Left kidney (tissue), 2 donors: ENCODE results near the gene E2F6. TPM values are rescaled to one million over a fixed set of nuclear protein-coding genes. Genes with fewer than 3 reads are reported as not detected.
"Not testable (repeated sequence)": the region's sequence is repeated elsewhere in the genome, so short reads cannot be mapped to it uniquely, and the experiment has no call there.

ENCODE experiments used
- DNase-seq: peaks from one replicate; pipeline ENCODE4 v3.0.0-alpha.2; 2013
- polyA plus RNA-seq: library from polyadenylated mRNA; unstranded; fragments of 120-200 nt; gene quantifications from one replicate; pipeline ENCODE4 v1.2.1, GENCODE V29; 2013; ENCODE audit not compliant: insufficient read length

E2F6 gene
- polyA plus RNA-seq, 1 donor: 24.4 TPM

DNA sequence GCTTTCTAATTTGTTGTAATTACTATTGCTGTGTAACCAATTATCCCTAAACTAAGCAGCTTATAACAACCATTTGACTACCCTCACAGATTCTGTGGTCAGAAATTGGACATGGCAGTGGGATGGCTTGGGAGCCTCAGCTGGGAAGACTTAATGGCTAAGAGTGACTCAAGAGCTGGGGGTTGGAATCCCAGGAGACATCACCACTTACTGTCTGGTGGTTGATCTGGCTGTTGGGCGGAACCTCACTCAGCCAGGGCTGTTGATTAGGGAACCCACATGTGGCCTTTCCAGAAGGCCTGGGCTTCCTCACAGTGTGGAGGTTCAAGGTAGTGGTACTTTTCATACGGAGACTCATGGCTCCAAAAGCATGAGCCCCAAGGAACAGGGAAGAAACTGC lies 49.8 kb downstream of the E2F6 start:
- no peak for DNase-seq

DNA sequence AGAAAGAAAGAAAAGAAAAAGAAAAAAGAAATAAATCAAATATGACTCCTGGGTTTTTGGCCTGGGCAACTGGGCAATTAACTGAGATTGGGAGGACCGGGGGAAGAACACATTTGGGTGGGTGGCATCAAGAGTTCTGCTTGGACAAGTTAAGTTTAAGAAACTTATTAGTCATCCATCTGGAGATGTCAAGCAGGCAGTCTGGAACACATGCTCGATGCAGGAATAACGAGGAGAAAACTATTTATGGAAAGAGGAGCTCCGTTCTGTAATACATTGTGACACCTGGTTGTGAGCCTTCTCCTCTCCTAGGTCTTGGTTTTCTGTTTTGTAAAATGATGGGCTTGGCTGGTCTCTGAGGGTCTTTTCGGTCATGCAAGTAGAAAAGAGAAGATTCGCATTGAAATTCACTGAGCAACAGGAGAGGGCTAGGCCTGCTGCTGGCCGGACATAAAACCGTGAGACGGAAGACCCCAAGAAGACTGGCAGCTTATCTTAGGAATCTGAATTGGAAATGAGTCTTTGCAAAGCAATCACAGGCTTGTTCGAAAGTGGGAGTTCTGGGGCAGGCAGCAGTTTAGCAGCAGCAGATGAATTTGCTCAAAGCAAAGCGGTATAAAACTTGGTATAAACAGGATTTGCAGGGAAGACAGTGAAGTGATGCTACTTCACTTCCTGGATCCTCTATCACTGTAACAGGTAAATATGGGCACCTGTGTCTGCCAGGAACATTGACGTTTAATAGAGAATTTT lies 51.4 kb downstream of the E2F6 start:
- no peak for DNase-seq

DNA sequence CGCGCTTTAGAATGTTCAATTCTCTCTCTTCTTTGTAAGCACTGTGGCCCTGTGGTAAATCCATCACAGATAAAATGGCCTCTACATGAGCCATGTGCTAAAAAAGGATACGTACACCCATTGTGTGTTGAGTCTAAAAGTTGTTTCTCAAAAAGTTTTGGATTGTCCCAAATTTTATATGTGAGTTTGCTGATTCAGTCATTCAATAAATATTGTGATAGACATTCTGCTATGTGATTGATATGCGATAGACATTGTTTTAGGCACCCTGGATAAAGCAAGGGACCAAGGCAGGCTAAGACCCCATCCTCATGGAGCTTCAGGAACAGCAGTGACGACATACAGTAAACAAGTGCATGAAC lies 53.5 kb downstream of the E2F6 start:
- DNase-seq: no peak

DNA sequence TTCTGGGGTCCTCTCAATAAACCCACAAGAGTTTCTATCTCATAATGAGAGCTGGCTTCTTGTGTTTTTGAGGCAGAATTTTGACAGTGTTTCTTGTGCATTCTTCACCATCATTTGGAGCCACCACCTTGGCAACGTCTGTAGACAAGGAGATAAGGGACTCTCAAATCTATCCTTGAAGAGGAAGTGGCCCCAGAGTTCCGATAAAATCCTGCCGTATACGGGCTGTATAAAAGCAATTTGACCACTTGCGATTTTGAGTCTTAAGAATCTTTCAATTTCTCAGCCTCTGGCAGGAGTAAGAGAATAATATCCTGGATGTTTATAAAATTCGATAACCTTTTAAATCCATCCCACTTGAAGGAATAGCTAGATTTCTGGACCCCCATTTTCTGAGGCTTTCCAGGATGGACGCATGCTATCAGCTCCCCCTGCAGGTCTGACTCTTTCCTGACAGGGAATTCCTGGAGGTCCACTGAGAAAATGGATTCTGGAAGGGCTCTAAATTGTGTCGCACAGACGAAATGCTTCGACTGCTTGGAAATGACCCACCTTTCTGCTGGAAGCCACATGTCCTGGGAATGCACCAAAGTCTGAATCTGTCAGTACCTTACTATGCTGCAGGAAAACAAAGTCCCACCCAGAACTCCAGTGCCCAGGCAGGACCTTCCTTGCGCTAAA lies 54.1 kb downstream of the E2F6 start:
- DNase-seq: peak; percentile 65

DNA sequence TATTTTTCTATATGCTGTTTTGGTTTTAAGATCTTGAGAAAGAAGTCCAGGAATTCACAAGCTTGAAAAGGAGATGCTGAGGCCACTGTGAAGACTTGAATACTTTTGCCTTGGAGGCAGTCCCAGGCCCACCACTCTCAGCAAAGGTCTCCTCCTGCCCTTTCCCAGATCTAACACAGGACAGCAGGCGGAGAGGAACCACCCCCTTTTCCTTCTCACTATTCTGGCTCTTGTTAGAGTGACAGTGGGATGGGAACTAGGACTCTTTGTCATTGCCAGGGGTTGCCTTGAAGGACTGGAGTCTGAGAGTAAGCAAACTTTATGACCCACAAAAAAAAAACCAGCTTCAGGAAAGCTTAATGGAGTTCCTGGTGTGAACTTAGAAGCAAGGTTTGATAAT lies 54.7 kb downstream of the E2F6 start:
- no peak for DNase-seq

DNA sequence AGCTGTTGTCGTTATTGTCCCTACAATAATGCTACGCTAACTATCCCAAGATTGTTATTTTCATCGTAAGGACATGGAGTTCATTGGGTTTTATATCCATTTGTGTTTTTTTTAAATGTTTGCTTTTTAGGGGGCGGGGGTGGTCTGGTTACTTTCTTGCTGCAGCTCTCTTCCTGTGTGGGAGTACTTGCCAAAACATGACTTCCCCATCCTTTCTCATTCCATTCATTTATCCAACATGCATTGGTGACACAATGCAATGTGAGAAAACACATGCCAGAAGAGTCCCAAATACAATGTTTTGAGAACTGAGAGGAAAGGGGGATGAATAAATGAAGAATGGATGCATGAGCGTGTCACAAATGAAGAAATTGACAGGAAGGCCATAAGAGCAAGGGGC lies 55.9 kb downstream of the E2F6 start:
- no peak for DNase-seq

DNA sequence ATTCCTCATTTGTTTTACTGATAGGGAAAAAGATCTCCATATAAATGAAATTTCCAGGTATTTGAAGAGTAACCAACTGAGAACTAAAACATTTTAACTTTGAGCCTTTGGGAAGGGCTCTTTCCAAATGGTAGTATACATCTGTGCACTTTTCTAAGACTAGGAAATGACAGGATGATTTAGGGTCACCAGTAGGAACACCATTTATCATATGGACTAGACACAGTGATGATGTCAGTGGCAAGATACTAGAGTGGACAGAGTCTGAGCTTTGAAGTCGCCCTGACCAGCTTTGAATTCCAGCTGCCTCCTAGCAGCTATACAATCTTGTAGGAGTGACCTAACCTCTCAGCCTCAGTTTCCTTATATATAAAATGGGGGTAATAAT lies 56.4 kb downstream of the E2F6 start:
- no peak for DNase-seq

DNA sequence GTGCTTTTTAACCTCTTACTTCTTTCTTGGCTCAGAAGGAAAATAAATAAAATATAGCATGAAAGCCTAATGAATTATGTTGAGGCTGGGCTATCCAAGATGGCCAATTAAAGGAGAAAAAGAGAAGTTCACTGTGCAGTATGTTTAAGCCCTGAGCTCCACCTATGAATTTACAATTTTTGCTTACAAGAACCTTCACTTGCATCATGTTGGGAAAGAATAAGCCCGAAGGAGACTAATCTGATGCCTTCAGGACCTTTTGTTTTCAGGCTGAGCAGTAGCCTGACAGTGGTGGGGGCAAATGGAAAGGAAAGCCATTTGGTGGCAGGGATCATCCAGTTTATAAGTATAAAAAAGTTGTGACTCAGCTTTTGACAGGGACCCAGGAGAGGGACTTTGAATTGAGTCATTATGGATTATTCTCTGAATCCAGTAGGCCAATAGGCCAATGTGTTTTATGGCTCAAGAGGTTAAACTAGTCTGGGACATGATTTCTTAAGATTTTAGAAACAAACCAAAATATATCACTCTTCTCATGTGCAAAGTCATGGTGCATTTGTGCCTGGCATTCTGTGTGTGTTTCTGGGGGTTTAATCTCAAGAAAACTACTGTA lies 56.9 kb downstream of the E2F6 start:
- DNase-seq: no peak

DNA sequence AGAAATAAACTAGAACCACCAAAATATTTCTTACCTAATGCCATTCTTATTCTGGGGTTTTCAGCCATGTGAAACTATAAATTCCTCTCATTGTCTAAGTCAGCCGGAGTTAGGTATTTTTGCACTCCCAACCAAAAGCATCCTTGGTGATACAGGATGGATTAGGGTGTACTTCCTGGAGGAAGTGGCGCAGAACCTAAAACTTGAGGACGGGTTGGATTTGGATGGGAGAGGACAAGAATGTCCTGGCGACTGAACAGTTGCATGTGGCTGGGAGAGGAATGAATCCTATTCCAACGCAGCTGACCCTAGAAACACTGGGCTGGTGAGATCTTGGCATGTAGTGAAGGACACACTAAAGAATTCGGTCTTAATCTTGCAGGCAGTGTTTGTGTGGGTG lies 58.5 kb downstream of the E2F6 start:
- no peak for DNase-seq

DNA sequence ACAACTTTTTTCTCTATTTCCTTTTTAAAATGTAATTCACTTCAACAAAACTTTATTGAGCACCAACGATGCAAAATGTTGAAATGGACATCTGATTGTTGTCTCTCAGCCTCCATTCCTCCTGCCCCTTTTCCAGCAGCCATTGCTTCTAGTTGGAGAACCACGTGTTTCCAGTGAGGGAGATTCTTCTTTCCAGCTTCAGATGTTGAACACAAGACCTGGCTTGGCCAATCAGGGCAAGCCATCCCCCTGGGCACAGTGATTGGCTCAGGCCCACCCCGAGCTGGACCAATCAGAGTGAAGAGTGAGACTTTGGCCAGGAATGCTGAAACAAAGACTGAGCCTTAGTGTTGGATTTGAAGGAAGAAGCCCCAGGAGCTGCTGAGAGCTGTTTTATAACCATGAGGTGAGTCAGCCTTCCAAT lies 59.0 kb downstream of the E2F6 start:
- no peak for DNase-seq

DNA sequence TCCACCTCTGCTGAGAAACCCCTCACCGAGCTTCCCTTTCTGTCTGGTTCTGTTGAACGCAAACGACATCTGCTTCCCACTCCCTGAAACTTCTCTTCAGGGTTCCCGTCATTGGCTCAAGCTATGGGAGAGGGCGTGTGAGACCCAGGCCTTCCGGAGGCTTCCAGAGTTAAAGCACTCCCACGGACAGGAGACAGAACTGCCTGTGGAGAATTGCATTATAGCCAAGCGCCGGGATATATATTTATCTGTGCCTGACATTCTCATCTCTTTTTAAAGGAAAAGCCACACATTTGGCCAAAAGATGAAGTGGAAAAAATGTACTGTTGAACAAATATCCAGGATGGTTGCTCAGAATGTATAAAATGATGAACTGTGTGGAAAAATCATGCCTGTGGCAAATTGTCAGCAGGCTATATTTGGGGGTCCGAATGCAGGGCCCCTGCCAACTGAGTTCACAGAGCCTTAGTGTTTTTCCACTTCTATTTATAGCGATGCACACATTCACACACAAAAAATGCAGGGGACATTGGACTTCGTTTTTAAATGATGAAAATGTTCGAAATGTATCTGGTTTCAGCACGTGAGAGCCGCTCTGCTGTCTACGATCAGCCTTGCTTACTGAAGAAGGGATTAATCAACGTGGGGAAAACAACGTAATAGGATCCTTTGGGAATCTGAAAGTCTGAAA lies 59.5 kb downstream of the E2F6 start:
- no peak for DNase-seq

DNA sequence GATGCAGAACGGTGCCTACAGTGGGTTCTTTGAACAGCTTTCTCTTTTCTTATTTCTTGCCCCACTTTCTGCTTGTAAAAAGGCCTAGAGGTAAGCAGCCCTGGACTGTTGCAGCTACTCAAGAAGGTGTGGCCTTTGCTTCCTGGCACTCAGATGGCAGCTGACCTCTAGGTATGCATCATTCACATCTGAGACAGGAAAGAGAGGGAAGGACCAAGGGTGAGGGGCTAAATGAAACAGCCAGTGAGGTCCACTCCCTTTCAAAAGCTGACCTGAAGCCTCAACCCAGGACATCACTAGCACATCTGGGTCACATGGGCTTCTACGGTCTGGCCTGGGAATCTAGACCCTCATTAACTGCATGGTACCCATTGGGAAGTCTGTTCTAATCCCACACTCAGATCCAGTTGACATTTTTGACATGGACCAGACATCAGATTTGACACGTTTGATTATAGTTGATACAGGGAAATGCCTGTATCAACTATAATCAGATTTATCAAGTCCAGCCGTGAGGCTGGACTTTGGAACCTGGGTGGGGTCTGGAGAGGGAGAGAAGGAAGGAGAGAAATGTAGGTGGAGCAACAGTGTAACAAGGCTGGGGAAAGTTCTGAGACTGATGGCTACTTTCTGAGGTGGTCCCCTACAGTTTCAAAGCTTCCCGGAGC lies 60.2 kb downstream of the E2F6 start:
- no peak for DNase-seq

DNA sequence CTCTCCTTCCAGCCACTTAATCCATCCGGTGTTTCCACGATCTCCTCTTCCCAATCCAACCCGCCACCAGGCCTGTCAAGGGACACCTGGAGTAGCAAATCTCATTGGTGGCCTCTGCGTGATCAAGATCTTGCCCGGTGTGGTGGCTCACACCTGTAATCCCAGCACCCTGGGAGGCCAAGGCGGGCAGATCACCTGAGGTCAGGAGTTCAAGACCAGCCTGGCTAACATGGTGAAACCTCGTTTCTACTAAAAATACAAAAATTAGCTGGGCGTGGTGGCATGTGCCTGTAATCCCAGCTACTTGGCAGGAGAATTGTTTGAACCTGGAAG lies 60.9 kb downstream of the E2F6 start:
- not testable (repeated sequence) for DNase-seq

DNA sequence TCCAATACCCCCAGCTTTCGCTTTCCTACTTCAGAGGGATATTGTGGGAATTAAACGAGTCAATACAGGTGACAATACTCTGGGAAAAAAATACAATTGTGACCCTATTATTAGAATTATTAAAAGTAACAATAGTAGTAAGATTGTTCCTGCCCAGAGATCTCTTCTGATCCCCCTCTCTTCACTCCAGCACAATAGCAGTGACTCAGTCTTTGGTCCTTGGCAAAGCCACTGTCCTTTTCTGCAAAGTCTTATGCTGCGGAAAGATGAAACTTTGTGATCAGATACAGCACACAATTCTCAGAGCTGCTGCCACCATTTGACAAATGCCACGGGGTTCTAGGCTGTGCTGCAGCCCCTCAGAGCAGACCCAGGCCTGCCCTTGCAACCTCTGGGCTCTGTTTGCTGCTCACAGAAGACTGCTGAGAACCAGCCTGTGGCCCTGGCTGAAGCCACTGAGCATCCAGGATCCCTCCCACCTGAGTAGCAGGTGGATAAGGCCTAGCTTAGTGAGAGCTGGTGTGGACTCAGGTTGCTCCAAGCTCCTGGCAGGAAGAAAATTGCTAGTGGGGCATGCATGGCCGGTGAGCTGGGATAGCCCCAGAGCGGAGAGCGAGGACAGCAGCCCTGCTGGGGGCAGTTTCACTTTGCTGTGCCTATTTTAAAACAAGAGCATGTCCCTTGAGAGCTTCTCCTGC lies 61.4 kb downstream of the E2F6 start:
- no peak for DNase-seq

DNA sequence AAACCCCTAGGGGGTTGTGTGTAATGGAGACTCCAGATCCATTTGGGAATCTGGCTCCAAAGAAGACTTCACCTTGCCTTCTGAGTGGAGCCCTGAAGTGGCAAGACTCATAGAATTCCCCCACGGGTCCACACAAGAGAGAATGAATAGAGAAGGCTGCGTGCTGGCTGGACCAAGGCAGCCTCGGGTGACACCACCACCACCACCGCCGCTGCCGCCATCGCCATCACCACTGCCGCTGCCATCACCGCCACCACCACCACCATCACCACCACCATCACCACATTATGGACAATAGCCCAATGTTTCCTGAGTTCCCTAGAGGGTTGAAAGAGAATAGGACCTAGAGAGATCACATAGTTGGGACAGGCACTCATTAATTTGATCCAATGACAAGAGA lies 63.5 kb downstream of the E2F6 start:
- DNase-seq: no peak

DNA sequence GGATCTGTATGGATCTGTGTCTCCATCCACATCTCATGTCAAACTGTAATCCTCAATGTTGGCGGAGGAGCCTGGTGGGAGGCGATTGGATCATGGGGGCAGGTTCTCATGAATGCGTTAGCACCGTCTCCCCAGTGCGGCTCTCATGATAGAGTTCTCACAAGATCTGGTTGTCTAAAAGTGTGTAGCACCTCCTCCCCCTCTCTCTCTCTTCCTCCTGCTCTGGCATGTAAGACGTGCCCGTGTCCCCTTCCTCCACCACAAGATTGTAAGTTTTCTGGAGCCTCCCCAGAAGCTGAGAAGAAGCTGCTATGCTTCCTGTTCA lies 66.6 kb downstream of the E2F6 start:
- no peak for DNase-seq

DNA sequence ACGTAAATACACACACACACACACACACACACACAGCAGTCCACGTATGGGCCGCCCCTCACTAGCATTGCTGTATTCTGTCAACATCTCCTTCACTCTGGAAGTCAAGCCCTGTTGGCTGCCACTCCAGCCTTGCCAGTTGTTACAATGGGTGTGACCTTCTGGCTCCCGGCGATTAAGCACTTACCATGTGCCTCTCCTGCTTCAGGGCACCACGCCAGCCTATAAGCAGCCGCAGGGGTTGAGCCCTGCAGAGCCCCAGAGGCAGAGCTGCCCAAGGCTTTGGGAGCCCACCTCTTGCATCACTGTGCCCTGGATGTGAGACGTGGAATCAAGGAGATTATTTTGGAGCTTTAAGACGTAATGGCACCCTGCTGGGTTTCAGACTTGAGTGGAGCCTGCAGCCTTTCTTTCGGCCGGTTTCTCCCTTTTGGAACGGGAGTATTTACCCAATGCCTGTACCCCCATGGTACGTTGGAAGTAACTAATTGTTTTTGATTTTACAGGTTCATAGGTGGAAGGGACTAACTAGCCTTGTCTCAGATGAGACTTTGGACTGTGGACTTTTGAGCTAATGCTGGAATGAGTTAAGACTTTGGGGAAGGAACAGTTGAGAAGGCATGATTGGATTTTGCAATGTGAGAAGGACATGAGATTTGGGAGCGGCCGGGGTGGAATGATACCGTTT lies 67.1 kb downstream of the E2F6 start:
- DNase-seq: no peak

DNA sequence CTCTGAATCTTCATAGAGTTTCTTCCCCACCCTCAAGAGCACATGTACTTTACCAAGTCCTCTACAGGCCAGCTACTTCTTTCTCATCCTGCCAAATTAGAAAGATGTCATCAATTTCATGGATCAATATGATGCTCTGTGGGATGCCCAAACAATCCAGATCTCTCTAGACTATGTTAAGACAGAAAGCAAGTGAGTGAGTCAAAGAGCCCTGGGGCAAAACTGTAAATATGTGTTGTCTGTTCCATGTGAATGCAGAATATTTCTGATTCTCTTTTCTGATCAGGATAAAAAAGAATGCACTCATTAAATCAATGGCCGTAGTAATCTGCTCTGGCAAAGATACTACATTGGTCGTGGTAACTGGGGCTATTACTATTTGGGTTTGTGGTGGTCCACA lies 68.4 kb downstream of the E2F6 start:
- no peak for DNase-seq

DNA sequence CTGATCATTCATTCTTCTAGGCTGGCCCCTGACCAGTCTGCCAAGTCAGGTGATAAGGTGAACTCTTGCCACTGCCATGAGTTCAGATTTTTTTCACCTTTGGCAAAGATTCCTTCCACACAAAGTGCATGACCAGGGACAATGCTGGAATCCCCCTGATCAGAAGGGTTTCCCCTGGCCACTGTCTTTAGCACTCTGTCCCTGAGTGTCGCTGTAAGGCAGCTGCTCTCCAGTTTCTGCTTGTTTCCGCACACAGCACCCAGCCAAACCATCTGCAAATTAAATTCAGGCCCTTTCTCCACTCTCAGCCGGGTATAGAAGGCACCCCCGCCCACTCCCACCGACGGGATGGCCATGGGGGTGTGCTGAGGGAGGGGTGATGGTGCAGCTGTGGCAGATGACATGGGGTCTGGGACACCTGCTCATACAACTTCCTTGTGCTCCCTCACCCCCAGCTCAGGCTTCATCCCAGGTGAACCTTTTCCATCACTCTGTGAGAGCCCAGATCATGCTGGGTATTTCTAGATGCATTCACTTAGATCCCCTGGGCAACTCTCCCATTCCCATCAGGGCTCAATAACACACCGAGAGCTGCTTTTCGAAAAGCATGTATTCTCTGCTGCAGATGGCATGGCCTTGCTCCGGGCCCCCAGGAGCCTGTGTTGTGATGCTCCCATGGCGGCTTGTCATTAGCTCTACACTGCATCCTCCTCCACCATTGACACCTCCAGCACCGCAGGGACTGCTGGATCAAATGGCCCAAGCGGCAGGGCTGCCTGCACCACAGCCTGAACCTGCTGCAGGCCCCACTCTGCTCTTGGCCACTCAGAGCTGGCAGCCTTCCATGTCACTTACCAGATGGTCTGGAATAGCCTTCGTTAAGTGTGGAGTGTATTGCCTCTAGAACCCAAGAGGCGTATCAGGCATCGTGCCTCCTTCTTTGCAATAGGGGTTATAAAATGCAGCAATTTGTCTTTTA lies 69.2 kb downstream of the E2F6 start:
- no peak for DNase-seq

DNA sequence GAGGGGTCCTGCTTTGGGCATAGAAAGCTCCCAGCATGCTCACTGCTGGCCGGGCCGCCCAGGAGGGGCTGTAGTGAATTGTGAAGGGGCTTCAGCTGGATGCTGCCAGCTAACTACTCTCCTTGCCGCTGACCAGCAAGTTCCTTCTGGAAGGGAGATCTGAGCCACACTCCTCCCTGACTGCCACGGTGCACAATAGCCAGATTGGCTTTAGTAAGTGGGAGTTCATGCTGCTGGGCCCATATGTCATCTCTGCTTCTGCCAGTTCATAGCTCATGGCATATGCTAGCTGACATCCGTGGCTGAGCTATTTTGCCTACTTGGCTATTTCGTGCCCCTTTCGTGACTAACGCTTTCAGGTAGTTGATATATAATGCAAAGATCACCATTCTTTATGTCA lies 69.9 kb downstream of the E2F6 start:
- DNase-seq: no peak
